Neural cell (in vitro differentiated cells): Measurements from ENCODE around the gene MEGF11.

Experiments
- RAD21 ChIP-seq: fragments of 450-650 bp; conservative IDR thresholded peaks from 2 replicates; pipeline ENCODE4 v1.6.1; 2014; ENCODE audit warnings: antibody characterized with exemption, mild to moderate bottlenecking, moderate library complexity
- TF ChIP-seq, protein P1 (sequence below): fragments of 450-650 bp; IDR thresholded peaks from 2 replicates; pipeline ENCODE4 v1.5.1; 2014; ENCODE audit warnings: antibody characterized with exemption, mild to moderate bottlenecking, moderate library complexity; ENCODE audit not compliant: poor library complexity, severe bottlenecking

- TF ChIP-seq RAD21 = no peak
- TF ChIP-seq, protein P1, sequence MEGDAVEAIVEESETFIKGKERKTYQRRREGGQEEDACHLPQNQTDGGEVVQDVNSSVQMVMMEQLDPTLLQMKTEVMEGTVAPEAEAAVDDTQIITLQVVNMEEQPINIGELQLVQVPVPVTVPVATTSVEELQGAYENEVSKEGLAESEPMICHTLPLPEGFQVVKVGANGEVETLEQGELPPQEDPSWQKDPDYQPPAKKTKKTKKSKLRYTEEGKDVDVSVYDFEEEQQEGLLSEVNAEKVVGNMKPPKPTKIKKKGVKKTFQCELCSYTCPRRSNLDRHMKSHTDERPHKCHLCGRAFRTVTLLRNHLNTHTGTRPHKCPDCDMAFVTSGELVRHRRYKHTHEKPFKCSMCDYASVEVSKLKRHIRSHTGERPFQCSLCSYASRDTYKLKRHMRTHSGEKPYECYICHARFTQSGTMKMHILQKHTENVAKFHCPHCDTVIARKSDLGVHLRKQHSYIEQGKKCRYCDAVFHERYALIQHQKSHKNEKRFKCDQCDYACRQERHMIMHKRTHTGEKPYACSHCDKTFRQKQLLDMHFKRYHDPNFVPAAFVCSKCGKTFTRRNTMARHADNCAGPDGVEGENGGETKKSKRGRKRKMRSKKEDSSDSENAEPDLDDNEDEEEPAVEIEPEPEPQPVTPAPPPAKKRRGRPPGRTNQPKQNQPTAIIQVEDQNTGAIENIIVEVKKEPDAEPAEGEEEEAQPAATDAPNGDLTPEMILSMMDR = no peak
Measured at GRCh38 chr15:66196602-66197001, 56.9 kb downstream of the MEGF11 start.
